Measurements from ENCODE around the gene ARID3C. TPM values are rescaled to one million over a fixed set of nuclear protein-coding genes. Genes with fewer than 3 reads are reported as not detected.

Gene ARID3C
- polyA plus RNA-seq, 1 of the 3 experiments (the other 2 are of a cell fraction) = 0.08 TPM

DNA sequence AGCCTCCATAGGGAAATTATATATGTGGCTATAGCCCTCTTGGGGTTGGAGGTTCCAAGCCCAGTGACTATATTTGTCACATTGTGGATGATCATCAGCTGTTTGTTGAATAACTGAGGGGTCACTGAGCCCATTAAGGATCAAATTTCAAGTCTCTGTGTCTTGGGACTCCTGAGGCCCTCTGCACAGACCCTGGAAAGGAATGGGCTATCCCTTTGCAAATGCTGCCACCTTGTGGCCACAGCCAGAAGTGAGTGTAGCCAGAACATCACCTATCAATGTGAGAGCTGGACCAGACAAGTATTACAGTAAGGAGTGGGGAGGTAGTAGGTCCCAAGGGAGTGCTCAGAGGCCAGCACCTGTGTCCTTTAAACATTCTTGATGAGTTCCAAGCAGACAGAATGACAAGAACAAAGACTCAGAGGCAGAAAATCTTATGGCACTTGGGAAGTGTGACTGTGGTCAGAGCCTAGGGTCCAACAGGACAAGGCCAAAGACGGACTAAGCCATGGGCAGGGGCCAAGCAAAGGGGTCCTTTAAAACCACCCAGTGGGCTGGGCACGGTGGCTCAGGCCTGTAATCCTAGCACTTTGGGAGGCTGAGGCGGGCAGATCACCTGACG, 25.1 kb downstream of the ARID3C start:
- H3K4me2 ChIP-seq = no peak overlapping the region
- no peak overlapping the region; a peak in 1 of 4 replicates for H3K4me3 ChIP-seq (ENCODE audit: low read depth in 2 of 2, low read length in 1 of 2)
- 66% methylated on average over 4 of the region's 4 CpGs for WGBS (ENCODE audit: low lambda C conversion rate)
- ChIA-PET POLR2A (no interaction called here), CTCF (interaction anchor here (0.5 to 7.9 kb wide), 83 partner anchors 8 to 869 kb away, joined by 3 to 112 read pairs (median 5); partner anchors contain the start of genes ARID3C, CNTFR, DCTN3 and GALT)
- no peaks in the 10 kb centered on the region for H3K9me3 ChIP-seq
- no peak overlapping the region for H2AFZ ChIP-seq (ENCODE audit: low read depth)
- H3K9ac ChIP-seq = no peak overlapping the region
- H3K4me1 ChIP-seq (ENCODE audit: control insufficient read depth in 1 of 2, insufficient read depth in 2 of 2, low read depth in 1 of 2, low read length in 1 of 2) = peaks cover 0 to 7% of the 10 kb centered on the region in 2 experiments; a peak in 1 of 4 replicates
- TF ChIP-seq SMC3 (IDR thresholded peaks at IDR 0.05; ENCODE audit: low read depth, low read length) = peak; percentile 83
- TF ChIP-seq YY1 (IDR thresholded peaks at IDR 0.05; ENCODE audit: low read depth) = no peak
- TF ChIP-seq RAD21 (IDR thresholded peaks at IDR 0.05; ENCODE audit: low read length) = peak; percentile 97
- TF ChIP-seq JUND (IDR thresholded peaks at IDR 0.05) = no peak
- TF ChIP-seq, protein P1, sequence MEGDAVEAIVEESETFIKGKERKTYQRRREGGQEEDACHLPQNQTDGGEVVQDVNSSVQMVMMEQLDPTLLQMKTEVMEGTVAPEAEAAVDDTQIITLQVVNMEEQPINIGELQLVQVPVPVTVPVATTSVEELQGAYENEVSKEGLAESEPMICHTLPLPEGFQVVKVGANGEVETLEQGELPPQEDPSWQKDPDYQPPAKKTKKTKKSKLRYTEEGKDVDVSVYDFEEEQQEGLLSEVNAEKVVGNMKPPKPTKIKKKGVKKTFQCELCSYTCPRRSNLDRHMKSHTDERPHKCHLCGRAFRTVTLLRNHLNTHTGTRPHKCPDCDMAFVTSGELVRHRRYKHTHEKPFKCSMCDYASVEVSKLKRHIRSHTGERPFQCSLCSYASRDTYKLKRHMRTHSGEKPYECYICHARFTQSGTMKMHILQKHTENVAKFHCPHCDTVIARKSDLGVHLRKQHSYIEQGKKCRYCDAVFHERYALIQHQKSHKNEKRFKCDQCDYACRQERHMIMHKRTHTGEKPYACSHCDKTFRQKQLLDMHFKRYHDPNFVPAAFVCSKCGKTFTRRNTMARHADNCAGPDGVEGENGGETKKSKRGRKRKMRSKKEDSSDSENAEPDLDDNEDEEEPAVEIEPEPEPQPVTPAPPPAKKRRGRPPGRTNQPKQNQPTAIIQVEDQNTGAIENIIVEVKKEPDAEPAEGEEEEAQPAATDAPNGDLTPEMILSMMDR (IDR thresholded peaks at IDR 0.05) = peak; percentile 94
- TF ChIP-seq RXRA (IDR thresholded peaks at IDR 0.05; ENCODE audit: borderline replicate concordance, low read depth) = no peak
- TF ChIP-seq RCOR1 (IDR thresholded peaks at IDR 0.05; ENCODE audit: low read length) = 0 out of 2 replicates have a peak, but pooled peaks have one; percentile 43
- no peak for TF ChIP-seq RFX5 (IDR thresholded peaks at IDR 0.05; ENCODE audit: low read length)
- H3K27me3 ChIP-seq (ENCODE audit: insufficient read depth) = no peaks in the 10 kb centered on the region
- no peak overlapping the region for H3K27ac ChIP-seq (ENCODE audit: low read depth in 2 of 2, low read length in 1 of 2)
- no peaks in the 10 kb centered on the region for H3F3A ChIP-seq (replicated peaks; ENCODE audit: insufficient read depth)
- H4K20me1 ChIP-seq (ENCODE audit: insufficient read depth) = no peaks in the 10 kb centered on the region
- H3K79me2 ChIP-seq (ENCODE audit: insufficient read depth) = no peaks in the 10 kb centered on the region
- peak; percentile 88 for DNase-seq
- no peaks in the 10 kb centered on the region for H3K36me3 ChIP-seq (replicated peaks in 1 of 2; ENCODE audit: control insufficient read depth in 1 of 2, insufficient read depth in 2 of 2, low read length in 1 of 2)
- no peaks in the 10 kb centered on the region for H3K9me2 ChIP-seq

- peaks cover 0 to 7% of the 10 kb centered on the region in 2 experiments; a peak in 1 of 4 replicates for H3K4me1 ChIP-seq (ENCODE audit: control insufficient read depth in 1 of 2, insufficient read depth in 2 of 2, low read depth in 1 of 2, low read length in 1 of 2)
- 69% methylated on average over 6 of the region's 6 CpGs for WGBS (ENCODE audit: low lambda C conversion rate)
- POLR2A ChIA-PET = no interaction called here
- H3K9me3 ChIP-seq = no peaks in the 10 kb centered on the region
- no peak for DNase-seq
- H3K36me3 ChIP-seq (replicated peaks in 1 of 2; ENCODE audit: control insufficient read depth in 1 of 2, insufficient read depth in 2 of 2, low read length in 1 of 2) = no peaks in the 10 kb centered on the region
- H3K4me2 ChIP-seq = no peak overlapping the region
- no peaks in the 10 kb centered on the region for H3K9me2 ChIP-seq
- no peaks in the 10 kb centered on the region for H3F3A ChIP-seq (replicated peaks; ENCODE audit: insufficient read depth)
- H3K79me2 ChIP-seq (ENCODE audit: insufficient read depth) = no peaks in the 10 kb centered on the region
- TF ChIP-seq USF2 (IDR thresholded peaks at IDR 0.05; ENCODE audit: borderline replicate concordance, low read depth, low read length) (no peak), JUND (IDR thresholded peaks at IDR 0.05) (no peak)
- H3K9ac ChIP-seq = no peak overlapping the region
- H3K4me3 ChIP-seq (ENCODE audit: low read depth in 2 of 2, low read length in 1 of 2) = no peak overlapping the region
- no peaks in the 10 kb centered on the region for H4K20me1 ChIP-seq (ENCODE audit: insufficient read depth)
- no peaks in the 10 kb centered on the region for H3K27me3 ChIP-seq (ENCODE audit: insufficient read depth)
- H2AFZ ChIP-seq (ENCODE audit: low read depth) = no peak overlapping the region
- H3K27ac ChIP-seq (ENCODE audit: low read depth in 2 of 2, low read length in 1 of 2) = no peak overlapping the region
- CTCF ChIA-PET = interaction anchor here (1.0 to 7.9 kb wide), 24 partner anchors 9 to 270 kb away, joined by 3 to 112 read pairs (median 15); partner anchors contain the start of genes CNTFR, DCTN3, MYORG and RPP25L
Observed at GRCh38 chr9:34601937-34602573, 26.8 kb downstream of the ARID3C start.
